SH-SY5Y (cell line): ENCODE measurements around the gene GEN1.

Source experiments
- GATA2 ChIP-seq: IDR thresholded peaks from 2 replicates; pipeline ENCODE4 v1.6.1; 2011; ENCODE audit warnings: mild to moderate bottlenecking, low read depth, low read length
- GATA3 ChIP-seq: IDR thresholded peaks from 2 replicates; pipeline ENCODE4 v1.6.1; 2011; ENCODE audit warnings: low read depth, mild to moderate bottlenecking, low read length, moderate library complexity

GRCh38 chr2:17735864-17736263, 18.1 kb upstream of the GEN1 start:
- TF ChIP-seq GATA3 (no peak), GATA2 (no peak)
